Activated naive CD8-positive, alpha-beta T cell treated with anti-CD3 and anti-CD28 coated beads, Interleukin-2, amount 10 ng/mL, durations not matched to agents 7 days and 5 days (primary cell): Measurements from ENCODE around the gene ZNF516. TPM values are rescaled to one million over a fixed set of nuclear protein-coding genes. Genes with fewer than 3 reads are reported as not detected.

ENCODE experiments used
- ATAC-seq: fragments of 150-1000 bp; cut with Tn5 transposase; one replicate; pipeline ENCODE4 v1.10.0; 2021; ENCODE audit warnings: low read depth, moderate library complexity
- POLR2A ChIA-PET: fragments of 350-600 bp; sonication (Branson Sonifier 250); formaldehyde crosslinking; loops from one replicate; lab custom pipeline; 2021; ENCODE audit warnings: antibody characterized with exemption; lab: Charles Lee
- DNase-seq: peaks from one replicate; pipeline ENCODE4 v3.0.0; 2021
- H3K27ac Mint-ChIP-seq: one replicate; pipeline ENCODE4 v1.8.0; 2022; ENCODE audit warnings: mild to moderate bottlenecking, mixed read lengths
- H3K27me3 Mint-ChIP-seq: one replicate; pipeline ENCODE4 v1.8.0; 2022; ENCODE audit warnings: mild to moderate bottlenecking, moderate library complexity, mixed read lengths
- H3K36me3 Mint-ChIP-seq: one replicate; pipeline ENCODE4 v1.8.0; 2021; ENCODE audit warnings: mild to moderate bottlenecking, mixed read lengths
- H3K4me1 Mint-ChIP-seq: one replicate; pipeline ENCODE4 v1.8.0; 2021; ENCODE audit warnings: mixed read lengths
- H3K4me3 Mint-ChIP-seq: one replicate; pipeline ENCODE4 v1.8.0; 2022; ENCODE audit warnings: mild to moderate bottlenecking, moderate library complexity, mixed read lengths
- H3K9me3 Mint-ChIP-seq: one replicate; pipeline ENCODE4 v1.8.0; 2021; ENCODE audit warnings: mixed read lengths
- total RNA-seq, 2 experiments: library from RNA; stranded (reverse); gene quantifications; one replicate each; pipeline ENCODE4 v1.2.3, GENCODE V29; 2021

The ZNF516 gene
- total RNA-seq, 2 experiments from 2014 or later: 6.9 to 8.0 TPM

DNA sequence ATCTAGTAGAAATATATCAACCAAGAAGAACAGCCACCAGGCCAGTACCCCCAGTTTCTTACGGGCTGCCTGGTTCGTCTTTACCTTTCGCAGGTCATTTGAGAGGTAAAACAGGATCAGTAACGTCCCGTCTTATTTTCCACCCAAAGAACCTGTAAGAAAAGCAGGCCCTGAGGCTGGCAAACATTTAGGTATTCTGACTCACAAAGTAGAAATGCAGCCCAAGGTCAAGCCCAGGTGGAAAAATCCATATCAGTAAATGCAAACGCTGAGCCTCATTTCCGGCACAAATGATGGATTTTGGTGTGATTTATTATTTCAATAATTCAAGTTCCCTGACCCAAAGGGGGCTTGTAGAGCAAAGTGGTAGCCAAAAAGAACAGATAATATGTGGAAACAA, 171.2 kb downstream of the ZNF516 start:
- Mint-ChIP-seq H3K36me3 (no peaks in the 10 kb centered on the region), H3K27me3 (peaks cover 6% of the 10 kb centered on the region), H3K9me3 (no peaks in the 10 kb centered on the region), H3K4me3 (no peak overlapping the region), H3K27ac (no peak overlapping the region), H3K4me1 (no peaks in the 10 kb centered on the region)
- POLR2A ChIA-PET: no interaction called here
- DNase-seq (no peak), ATAC-seq (no peak)

DNA sequence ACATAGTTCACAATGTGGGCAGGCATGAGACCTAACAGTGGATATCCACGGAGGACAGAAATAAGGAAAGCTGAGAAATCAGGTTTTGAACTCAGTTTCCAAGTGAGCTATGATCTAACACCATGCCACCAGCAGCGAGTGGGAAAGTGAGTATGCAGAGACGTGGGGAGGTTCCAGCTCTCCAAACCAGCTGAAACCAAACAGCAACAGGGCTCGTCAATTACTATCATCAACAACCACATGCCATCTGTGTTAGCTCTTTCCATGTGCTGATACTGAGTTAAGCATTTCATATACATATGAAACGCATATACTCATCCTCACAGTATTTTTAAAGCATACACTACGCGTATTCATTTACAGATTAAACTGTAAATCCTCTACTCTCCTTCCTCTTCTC, 172.4 kb downstream of the ZNF516 start:
- Mint-ChIP-seq H3K9me3 (no peaks in the 10 kb centered on the region), H3K4me3 (no peak overlapping the region)

DNA sequence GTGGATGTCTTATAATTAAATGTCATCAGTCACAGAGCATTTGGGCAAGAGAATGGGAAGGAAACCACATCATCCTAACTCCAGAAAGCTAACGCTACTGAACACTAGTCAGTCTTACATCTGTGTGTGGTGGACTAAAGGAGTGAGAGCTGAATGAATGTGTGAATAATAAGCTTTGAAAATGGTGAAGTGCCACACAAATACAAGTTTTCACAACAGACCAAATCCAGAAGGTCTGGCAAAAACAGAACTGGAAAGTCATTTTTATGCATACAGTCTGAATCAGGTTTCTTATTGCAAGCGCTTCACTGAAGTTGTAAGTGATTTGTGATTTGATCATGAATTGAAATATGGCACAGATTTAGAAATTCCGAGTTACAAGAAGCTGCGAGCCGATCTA, 175.7 kb downstream of the ZNF516 start:
- POLR2A ChIA-PET: no interaction called here
- peaks cover 5% of the 10 kb centered on the region for H3K27me3 Mint-ChIP-seq
- ATAC-seq (no peak), DNase-seq (no peak)
- no peak overlapping the region for H3K27ac Mint-ChIP-seq
- no peaks in the 10 kb centered on the region for H3K36me3 Mint-ChIP-seq
- no peak overlapping the region for H3K4me3 Mint-ChIP-seq
- no peaks in the 10 kb centered on the region for H3K9me3 Mint-ChIP-seq
- H3K4me1 Mint-ChIP-seq: no peaks in the 10 kb centered on the region

More for the DNA sequence above, 172.4 kb downstream of the ZNF516 start:
- DNase-seq (no peak), ATAC-seq (no peak)
- Mint-ChIP-seq H3K27ac (no peak overlapping the region), H3K4me1 (no peaks in the 10 kb centered on the region), H3K27me3 (peaks cover 3% of the 10 kb centered on the region), H3K36me3 (no peaks in the 10 kb centered on the region)
- POLR2A ChIA-PET: no interaction called here

GRCh38 chr18:76318607-76319006, 176.4 kb downstream of the ZNF516 start:
- H3K4me1 Mint-ChIP-seq: no peaks in the 10 kb centered on the region
- H3K4me3 Mint-ChIP-seq: no peak overlapping the region
- ATAC-seq (no peak), DNase-seq (no peak)
- no peaks in the 10 kb centered on the region for H3K9me3 Mint-ChIP-seq
- no peak overlapping the region for H3K27ac Mint-ChIP-seq
- H3K27me3 Mint-ChIP-seq: peaks cover 5% of the 10 kb centered on the region
- H3K36me3 Mint-ChIP-seq: no peaks in the 10 kb centered on the region
- POLR2A ChIA-PET: no interaction called here

GRCh38 chr18:76317136-76317535, 177.9 kb downstream of the ZNF516 start:
- Mint-ChIP-seq H3K4me1 (no peaks in the 10 kb centered on the region), H3K27ac (no peak overlapping the region), H3K9me3 (no peaks in the 10 kb centered on the region), H3K27me3 (peaks cover 2% of the 10 kb centered on the region), H3K36me3 (no peaks in the 10 kb centered on the region), H3K4me3 (no peak overlapping the region)
- ATAC-seq (no peak), DNase-seq (no peak)
- POLR2A ChIA-PET: no interaction called here

GRCh38 chr18:76315722-76316230, 179.3 kb downstream of the ZNF516 start:
- H3K4me3 Mint-ChIP-seq: no peak overlapping the region
- H3K36me3 Mint-ChIP-seq: no peaks in the 10 kb centered on the region
- peaks cover 2% of the 10 kb centered on the region for H3K27me3 Mint-ChIP-seq
- ATAC-seq (no peak), DNase-seq (no peak)
- no peaks in the 10 kb centered on the region for H3K4me1 Mint-ChIP-seq
- no peak overlapping the region for H3K27ac Mint-ChIP-seq
- POLR2A ChIA-PET: no interaction called here
- H3K9me3 Mint-ChIP-seq: no peaks in the 10 kb centered on the region

DNA sequence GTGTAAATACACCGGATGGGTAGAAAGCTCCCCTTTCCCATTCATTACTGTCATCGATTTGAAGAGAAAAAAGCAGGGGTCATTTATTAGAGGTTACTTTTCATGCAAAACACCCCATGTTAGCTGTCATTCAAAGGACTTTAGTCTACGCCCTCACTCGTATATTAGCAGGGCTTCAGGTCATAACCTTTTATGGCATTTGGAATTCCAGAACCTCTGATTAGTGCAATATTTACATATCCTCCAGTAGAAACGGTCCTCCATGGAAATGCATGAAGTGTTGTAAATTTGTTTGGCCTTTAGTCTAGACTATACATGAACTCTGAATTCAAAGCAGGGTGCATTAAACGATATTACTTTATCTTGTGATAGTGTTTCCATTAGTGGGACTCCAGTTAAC, 180.5 kb downstream of the ZNF516 start:
- DNase-seq (no peak), ATAC-seq (no peak)
- no peak overlapping the region for H3K4me3 Mint-ChIP-seq
- no peaks in the 10 kb centered on the region for H3K4me1 Mint-ChIP-seq
- no peaks in the 10 kb centered on the region for H3K9me3 Mint-ChIP-seq
- POLR2A ChIA-PET: no interaction called here
- H3K36me3 Mint-ChIP-seq: no peaks in the 10 kb centered on the region
- peaks cover 2% of the 10 kb centered on the region for H3K27me3 Mint-ChIP-seq
- H3K27ac Mint-ChIP-seq: no peak overlapping the region

DNA sequence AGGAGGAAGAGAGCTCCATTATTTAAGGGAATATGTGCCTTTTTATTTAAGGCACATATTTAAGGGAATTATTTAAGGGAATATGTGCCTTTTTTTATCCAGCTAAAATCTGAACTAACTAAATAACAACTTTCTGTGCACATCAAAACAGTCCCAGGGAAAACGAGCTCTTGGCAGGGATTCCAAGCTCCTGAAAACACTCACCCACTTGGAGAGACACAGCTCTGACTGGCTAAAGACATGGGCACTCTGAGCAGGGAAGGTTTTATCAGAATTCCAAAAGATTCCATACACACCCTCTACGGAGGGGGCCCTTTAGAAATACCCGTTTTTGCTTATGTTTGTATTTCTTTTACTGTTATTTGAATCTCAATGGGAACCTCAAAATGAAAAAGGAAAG, 181.0 kb downstream of the ZNF516 start:
- Mint-ChIP-seq H3K4me3 (no peak overlapping the region), H3K4me1 (no peaks in the 10 kb centered on the region), H3K9me3 (no peaks in the 10 kb centered on the region), H3K27me3 (peaks cover 2% of the 10 kb centered on the region), H3K36me3 (no peaks in the 10 kb centered on the region), H3K27ac (no peak overlapping the region)
- POLR2A ChIA-PET: no interaction called here
- DNase-seq: no peak
- no peak for ATAC-seq
